ENCODE results near the gene POT1.

The POT1 gene

DNA sequence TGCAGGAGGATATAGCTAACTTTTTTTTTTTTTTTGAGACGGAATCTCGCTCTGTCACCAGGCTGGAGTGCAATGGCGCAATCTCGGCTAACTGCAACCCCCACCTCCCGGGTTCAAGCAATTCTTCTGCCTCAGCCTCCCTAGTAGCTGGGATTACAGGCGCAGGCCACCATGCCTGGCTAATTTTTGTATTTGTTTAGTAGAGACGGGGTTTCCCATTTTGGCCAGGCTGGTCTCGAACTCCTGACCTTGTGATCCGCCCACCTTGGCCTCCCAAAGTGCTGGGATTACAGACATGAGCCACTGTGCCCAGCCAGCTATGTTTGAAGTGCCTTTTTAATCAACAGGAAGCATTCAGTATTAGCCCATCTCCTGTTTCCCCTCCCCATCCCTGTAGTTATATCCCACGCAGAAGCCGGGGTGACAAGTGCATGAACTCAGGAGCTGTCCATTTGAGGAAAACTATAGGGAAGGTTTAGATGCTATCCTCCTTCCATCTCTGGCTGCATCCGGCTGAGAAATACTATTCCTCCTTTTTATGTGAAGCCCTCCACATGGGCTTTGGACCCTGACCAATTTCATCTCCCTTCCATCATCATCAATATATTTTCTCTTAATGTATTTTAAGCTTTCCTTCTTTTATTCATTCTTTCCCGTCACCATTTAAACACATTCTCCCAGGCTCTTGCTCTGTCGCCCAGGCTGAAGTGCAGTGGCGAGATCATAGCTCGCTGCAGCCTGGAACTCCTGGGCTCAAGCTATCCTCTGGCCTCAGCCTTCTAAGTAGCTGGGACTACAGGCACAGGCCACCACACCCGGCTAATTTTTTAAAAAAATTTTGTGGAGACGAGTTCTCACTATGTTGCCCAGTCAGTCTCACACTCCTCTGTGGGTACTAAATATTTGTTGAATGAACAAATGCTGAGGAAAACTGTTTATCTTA is 1.3 kb upstream of the POT1 start:
- H3K4me3 ChIP-seq (ENCODE audit: control insufficient read depth, low read depth, low read length) = no peak overlapping the region
- DNase-seq (ENCODE audit: low read depth) = no peak
- TF ChIP-seq, protein P1, sequence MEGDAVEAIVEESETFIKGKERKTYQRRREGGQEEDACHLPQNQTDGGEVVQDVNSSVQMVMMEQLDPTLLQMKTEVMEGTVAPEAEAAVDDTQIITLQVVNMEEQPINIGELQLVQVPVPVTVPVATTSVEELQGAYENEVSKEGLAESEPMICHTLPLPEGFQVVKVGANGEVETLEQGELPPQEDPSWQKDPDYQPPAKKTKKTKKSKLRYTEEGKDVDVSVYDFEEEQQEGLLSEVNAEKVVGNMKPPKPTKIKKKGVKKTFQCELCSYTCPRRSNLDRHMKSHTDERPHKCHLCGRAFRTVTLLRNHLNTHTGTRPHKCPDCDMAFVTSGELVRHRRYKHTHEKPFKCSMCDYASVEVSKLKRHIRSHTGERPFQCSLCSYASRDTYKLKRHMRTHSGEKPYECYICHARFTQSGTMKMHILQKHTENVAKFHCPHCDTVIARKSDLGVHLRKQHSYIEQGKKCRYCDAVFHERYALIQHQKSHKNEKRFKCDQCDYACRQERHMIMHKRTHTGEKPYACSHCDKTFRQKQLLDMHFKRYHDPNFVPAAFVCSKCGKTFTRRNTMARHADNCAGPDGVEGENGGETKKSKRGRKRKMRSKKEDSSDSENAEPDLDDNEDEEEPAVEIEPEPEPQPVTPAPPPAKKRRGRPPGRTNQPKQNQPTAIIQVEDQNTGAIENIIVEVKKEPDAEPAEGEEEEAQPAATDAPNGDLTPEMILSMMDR (conservative IDR thresholded peaks at IDR 0.05; ENCODE audit: control insufficient read depth, insufficient read depth, low read depth, low read length) = no peak

DNA sequence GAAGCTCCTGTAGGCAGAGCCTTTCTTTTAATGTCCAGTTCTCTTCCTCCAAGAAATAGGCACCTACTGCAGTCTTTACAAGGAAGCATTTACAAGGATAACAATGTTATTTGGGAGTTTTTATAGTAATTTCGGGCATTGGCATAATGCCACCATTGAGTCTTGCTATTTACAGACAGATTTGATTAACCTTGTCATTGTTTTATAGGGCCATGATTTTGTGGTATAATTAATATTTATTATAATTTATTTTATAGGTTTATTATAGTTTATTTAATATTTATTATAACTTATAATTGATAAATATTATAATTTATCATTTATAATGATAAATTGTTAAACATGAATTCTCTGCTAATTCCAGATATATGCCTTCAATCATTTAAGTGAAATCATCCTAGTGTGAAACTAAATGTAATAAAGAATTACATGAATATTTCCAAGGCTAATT is 573 bp upstream of the POT1 start:
- DNase-seq (ENCODE audit: low read depth) = no peak
- TF ChIP-seq, protein P1 (conservative IDR thresholded peaks at IDR 0.05; ENCODE audit: control insufficient read depth, insufficient read depth, low read depth, low read length) = no peak
- peak overlapping the region; percentile 45 for H3K4me3 ChIP-seq (ENCODE audit: control insufficient read depth, low read depth, low read length)

DNA sequence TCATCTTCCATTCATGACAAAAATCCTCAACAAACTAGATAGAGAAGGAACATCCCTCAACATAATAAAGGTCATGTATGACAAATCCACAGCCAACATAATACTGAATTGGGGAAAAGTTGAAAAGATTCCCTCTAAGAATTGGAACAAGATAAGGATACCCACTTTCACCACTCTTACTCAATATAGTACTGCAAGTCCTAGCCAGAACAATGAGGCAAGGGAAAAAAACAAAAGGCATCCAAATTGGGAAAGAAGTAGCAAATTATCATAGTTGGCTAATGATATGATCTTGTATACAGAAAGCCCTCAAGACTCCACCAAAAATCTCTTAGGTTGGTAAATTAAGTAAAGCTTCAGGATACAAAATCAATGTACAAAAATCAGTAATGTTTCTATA is 4.7 kb downstream of the POT1 start:
- peak; percentile 1 for DNase-seq (ENCODE audit: low read depth)
- no peak overlapping the region for H3K4me3 ChIP-seq (ENCODE audit: control insufficient read depth, low read depth, low read length)
- TF ChIP-seq, protein P1 (conservative IDR thresholded peaks at IDR 0.05; ENCODE audit: control insufficient read depth, insufficient read depth, low read depth, low read length) = no peak

DNA sequence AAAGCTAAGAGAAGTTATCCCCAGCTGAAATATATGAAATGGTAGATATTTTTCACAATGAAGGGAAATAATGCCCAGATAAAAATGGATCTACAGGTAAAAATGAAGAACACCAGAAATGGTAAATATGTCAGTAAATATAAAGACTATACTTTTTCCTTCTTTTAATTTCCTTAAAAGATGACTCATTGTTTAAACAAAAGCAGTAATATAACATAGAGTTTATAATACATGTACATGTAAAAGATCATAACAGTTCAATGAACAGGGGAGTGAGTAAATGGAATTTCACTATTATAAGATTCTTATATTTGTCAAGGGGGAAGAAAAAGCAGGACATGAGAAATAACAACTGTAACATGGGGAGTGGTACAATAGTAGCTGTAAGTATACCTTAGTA is 7.4 kb downstream of the POT1 start:
- no peak for DNase-seq (ENCODE audit: low read depth)
- TF ChIP-seq, protein P1 (conservative IDR thresholded peaks at IDR 0.05; ENCODE audit: control insufficient read depth, insufficient read depth, low read depth, low read length) = no peak
- H3K4me3 ChIP-seq (ENCODE audit: control insufficient read depth, low read depth, low read length) = no peak overlapping the region

DNA sequence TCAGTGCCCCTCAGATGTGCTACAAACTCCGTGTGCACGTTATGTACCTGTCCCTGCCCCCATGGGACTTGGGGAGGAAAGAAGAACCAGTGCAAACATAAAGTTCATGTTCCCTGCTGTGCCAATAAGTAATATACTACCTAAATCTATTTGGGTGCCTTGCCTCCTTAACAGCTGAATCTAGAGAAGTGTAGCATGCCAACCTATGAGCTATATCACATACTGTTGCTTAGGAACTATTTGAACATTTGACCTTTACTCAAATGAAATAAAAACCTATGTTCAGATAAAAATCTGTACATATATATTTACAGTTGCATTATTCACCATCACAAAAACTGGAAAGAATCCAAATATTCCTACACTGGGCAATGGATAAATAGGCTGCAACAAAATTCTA is 9.8 kb downstream of the POT1 start:
- TF ChIP-seq, protein P1 (conservative IDR thresholded peaks at IDR 0.05; ENCODE audit: control insufficient read depth, insufficient read depth, low read depth, low read length) = no peak
- DNase-seq (ENCODE audit: low read depth) = no peak
- no peak overlapping the region for H3K4me3 ChIP-seq (ENCODE audit: control insufficient read depth, low read depth, low read length)

DNA sequence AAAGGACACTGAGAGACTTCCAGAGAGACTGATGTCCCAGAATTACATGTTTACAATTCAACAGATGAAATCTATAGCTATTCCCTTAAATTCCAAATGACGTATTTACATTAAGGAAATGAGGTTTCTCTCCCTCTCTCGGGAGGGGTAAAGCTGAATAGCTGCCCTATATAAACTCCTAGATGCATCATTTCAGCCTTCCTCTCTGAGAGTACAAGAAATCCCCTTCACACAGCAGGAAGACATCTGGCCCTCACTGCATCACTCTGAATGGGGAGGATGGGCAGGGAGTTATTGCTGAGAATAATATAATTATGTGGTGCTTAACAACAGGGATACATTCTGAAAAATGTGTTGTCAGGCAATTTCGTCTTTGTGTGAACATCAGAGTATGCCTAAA is 11.0 kb downstream of the POT1 start:
- H3K4me3 ChIP-seq (ENCODE audit: control insufficient read depth, low read depth, low read length) = no peak overlapping the region
- TF ChIP-seq, protein P1 (conservative IDR thresholded peaks at IDR 0.05; ENCODE audit: control insufficient read depth, insufficient read depth, low read depth, low read length) = no peak
- no peak for DNase-seq (ENCODE audit: low read depth)
